NB4 (cell line): ENCODE data around the gene FBLN7.

Experiments
- CTCF ChIP-seq: IDR thresholded peaks from one replicate; pipeline ENCODE4 v1.5.1; 2012; ENCODE audit warnings: low read depth, low read length
- POLR2A ChIP-seq: IDR thresholded peaks from 2 replicates; pipeline ENCODE4 v1.6.1; 2011; ENCODE audit warnings: mild to moderate bottlenecking; ENCODE audit not compliant: insufficient read length; ENCODE audit errors: extremely low read depth

GRCh38 chr2:112184121-112184520, 45.9 kb downstream of the FBLN7 start:
- TF ChIP-seq CTCF (no peak), POLR2A (no peak)
